Measurements from ENCODE around the gene OBSCN.

Gene OBSCN

GRCh38 chr1:228325267-228325666, 117.4 kb downstream of the OBSCN start:
- H3K4me1 ChIP-seq (ENCODE audit: control insufficient read depth, insufficient read depth, low read length), result no peaks in the 10 kb centered on the region
- no peak overlapping the region for H3K27ac ChIP-seq (ENCODE audit: low read depth, low read length)
- H3K27me3 ChIP-seq (ENCODE audit: control insufficient read depth, insufficient read depth, low read length), result no peaks in the 10 kb centered on the region
- no peak overlapping the region for H3K9ac ChIP-seq (ENCODE audit: low read depth, low read length)
- no peak overlapping the region for H3K4me3 ChIP-seq (ENCODE audit: low read depth, low read length)
- no peaks in the 10 kb centered on the region for H3K9me3 ChIP-seq (ENCODE audit: control insufficient read depth, insufficient read depth, low read length)
- peaks cover 10% of the 10 kb centered on the region; the same call in 1 of the 2 replicates for H3K36me3 ChIP-seq (ENCODE audit: control insufficient read depth, insufficient read depth, low read length)

- H3K9ac ChIP-seq (ENCODE audit: low read depth, low read length), result no peak overlapping the region
- no peak overlapping the region for H3K4me3 ChIP-seq (ENCODE audit: low read depth, low read length)
- H3K27ac ChIP-seq (ENCODE audit: low read depth, low read length), result no peak overlapping the region
- H3K27me3 ChIP-seq (ENCODE audit: control insufficient read depth, insufficient read depth, low read length), result no peaks in the 10 kb centered on the region
- H3K36me3 ChIP-seq (ENCODE audit: control insufficient read depth, insufficient read depth, low read length), result no peaks in the 10 kb centered on the region
- H3K9me3 ChIP-seq (ENCODE audit: control insufficient read depth, insufficient read depth, low read length), result no peaks in the 10 kb centered on the region
- H3K4me1 ChIP-seq (ENCODE audit: control insufficient read depth, insufficient read depth, low read length), result no peaks in the 10 kb centered on the region
Measured at GRCh38 chr1:228329887-228330286, 122.0 kb downstream of the OBSCN start.

- Histone ChIP-seq H3K4me1 (ENCODE audit: control insufficient read depth, insufficient read depth, low read length) (no peaks in the 10 kb centered on the region), H3K9me3 (ENCODE audit: control insufficient read depth, insufficient read depth, low read length) (no peaks in the 10 kb centered on the region), H3K27ac (ENCODE audit: low read depth, low read length) (no peak overlapping the region), H3K4me3 (ENCODE audit: low read depth, low read length) (no peak overlapping the region), H3K36me3 (ENCODE audit: control insufficient read depth, insufficient read depth, low read length) (no peaks in the 10 kb centered on the region), H3K27me3 (ENCODE audit: control insufficient read depth, insufficient read depth, low read length) (no peaks in the 10 kb centered on the region), H3K9ac (ENCODE audit: low read depth, low read length) (no peak overlapping the region)
Measured at GRCh38 chr1:228332797-228333738, 125.2 kb downstream of the OBSCN start.

GRCh38 chr1:228333739-228334115, 125.9 kb downstream of the OBSCN start:
- no peak overlapping the region for H3K27ac ChIP-seq (ENCODE audit: low read depth, low read length)
- no peak overlapping the region for H3K4me3 ChIP-seq (ENCODE audit: low read depth, low read length)
- H3K27me3 ChIP-seq (ENCODE audit: control insufficient read depth, insufficient read depth, low read length), result no peaks in the 10 kb centered on the region
- no peaks in the 10 kb centered on the region for H3K36me3 ChIP-seq (ENCODE audit: control insufficient read depth, insufficient read depth, low read length)
- no peaks in the 10 kb centered on the region for H3K4me1 ChIP-seq (ENCODE audit: control insufficient read depth, insufficient read depth, low read length)
- H3K9ac ChIP-seq (ENCODE audit: low read depth, low read length), result no peak overlapping the region
- no peaks in the 10 kb centered on the region for H3K9me3 ChIP-seq (ENCODE audit: control insufficient read depth, insufficient read depth, low read length)

GRCh38 chr1:228334226-228334935, 126.5 kb downstream of the OBSCN start:
- Histone ChIP-seq H3K27me3 (ENCODE audit: control insufficient read depth, insufficient read depth, low read length) (no peaks in the 10 kb centered on the region), H3K9ac (ENCODE audit: low read depth, low read length) (no peak overlapping the region), H3K27ac (ENCODE audit: low read depth, low read length) (no peak overlapping the region), H3K4me3 (ENCODE audit: low read depth, low read length) (no peak overlapping the region), H3K36me3 (ENCODE audit: control insufficient read depth, insufficient read depth, low read length) (peaks cover 4% of the 10 kb centered on the region), H3K4me1 (ENCODE audit: control insufficient read depth, insufficient read depth, low read length) (no peaks in the 10 kb centered on the region), H3K9me3 (ENCODE audit: control insufficient read depth, insufficient read depth, low read length) (no peaks in the 10 kb centered on the region)

- H3K36me3 ChIP-seq (ENCODE audit: control insufficient read depth, insufficient read depth, low read length), result peaks cover 5% of the 10 kb centered on the region
- no peak overlapping the region for H3K9ac ChIP-seq (ENCODE audit: low read depth, low read length)
- H3K27ac ChIP-seq (ENCODE audit: low read depth, low read length), result no peak overlapping the region
- H3K4me1 ChIP-seq (ENCODE audit: control insufficient read depth, insufficient read depth, low read length), result no peaks in the 10 kb centered on the region
- H3K9me3 ChIP-seq (ENCODE audit: control insufficient read depth, insufficient read depth, low read length), result no peaks in the 10 kb centered on the region
- no peaks in the 10 kb centered on the region for H3K27me3 ChIP-seq (ENCODE audit: control insufficient read depth, insufficient read depth, low read length)
- H3K4me3 ChIP-seq (ENCODE audit: low read depth, low read length), result no peak overlapping the region
Measured at GRCh38 chr1:228334954-228335353, 127.1 kb downstream of the OBSCN start.

- H3K9ac ChIP-seq (ENCODE audit: low read depth, low read length), result no peak overlapping the region
- peaks cover 5% of the 10 kb centered on the region for H3K36me3 ChIP-seq (ENCODE audit: control insufficient read depth, insufficient read depth, low read length)
- no peak overlapping the region for H3K4me3 ChIP-seq (ENCODE audit: low read depth, low read length)
- H3K27ac ChIP-seq (ENCODE audit: low read depth, low read length), result no peak overlapping the region
- H3K27me3 ChIP-seq (ENCODE audit: control insufficient read depth, insufficient read depth, low read length), result no peaks in the 10 kb centered on the region
- no peaks in the 10 kb centered on the region for H3K9me3 ChIP-seq (ENCODE audit: control insufficient read depth, insufficient read depth, low read length)
- H3K4me1 ChIP-seq (ENCODE audit: control insufficient read depth, insufficient read depth, low read length), result no peaks in the 10 kb centered on the region
Measured at GRCh38 chr1:228335406-228336307, 127.8 kb downstream of the OBSCN start.

GRCh38 chr1:228336308-228337030, 128.6 kb downstream of the OBSCN start:
- Histone ChIP-seq H3K4me1 (ENCODE audit: control insufficient read depth, insufficient read depth, low read length) (no peaks in the 10 kb centered on the region), H3K27ac (ENCODE audit: low read depth, low read length) (no peak overlapping the region), H3K9ac (ENCODE audit: low read depth, low read length) (no peak overlapping the region), H3K27me3 (ENCODE audit: control insufficient read depth, insufficient read depth, low read length) (no peaks in the 10 kb centered on the region), H3K36me3 (ENCODE audit: control insufficient read depth, insufficient read depth, low read length) (peaks cover 5% of the 10 kb centered on the region), H3K9me3 (ENCODE audit: control insufficient read depth, insufficient read depth, low read length) (no peaks in the 10 kb centered on the region), H3K4me3 (ENCODE audit: low read depth, low read length) (no peak overlapping the region)

GRCh38 chr1:228337031-228337564, 129.3 kb downstream of the OBSCN start:
- no peaks in the 10 kb centered on the region for H3K4me1 ChIP-seq (ENCODE audit: control insufficient read depth, insufficient read depth, low read length)
- no peaks in the 10 kb centered on the region for H3K9me3 ChIP-seq (ENCODE audit: control insufficient read depth, insufficient read depth, low read length)
- no peak overlapping the region for H3K27ac ChIP-seq (ENCODE audit: low read depth, low read length)
- no peak overlapping the region for H3K9ac ChIP-seq (ENCODE audit: low read depth, low read length)
- no peak overlapping the region for H3K4me3 ChIP-seq (ENCODE audit: low read depth, low read length)
- H3K27me3 ChIP-seq (ENCODE audit: control insufficient read depth, insufficient read depth, low read length), result no peaks in the 10 kb centered on the region
- peaks cover 5% of the 10 kb centered on the region for H3K36me3 ChIP-seq (ENCODE audit: control insufficient read depth, insufficient read depth, low read length)

All from HUES48 (cell line).